ENCODE measurements around the gene UBE2F. TPM values are rescaled to one million over a fixed set of nuclear protein-coding genes. Genes with fewer than 3 reads are reported as not detected.

Gene UBE2F
- total and polyA plus RNA-seq, 2 of the 13 experiments (the other 11 are each of a cell fraction or from before 2014, with no cell fraction given), result 35.4 to 73.1 TPM

DNA sequence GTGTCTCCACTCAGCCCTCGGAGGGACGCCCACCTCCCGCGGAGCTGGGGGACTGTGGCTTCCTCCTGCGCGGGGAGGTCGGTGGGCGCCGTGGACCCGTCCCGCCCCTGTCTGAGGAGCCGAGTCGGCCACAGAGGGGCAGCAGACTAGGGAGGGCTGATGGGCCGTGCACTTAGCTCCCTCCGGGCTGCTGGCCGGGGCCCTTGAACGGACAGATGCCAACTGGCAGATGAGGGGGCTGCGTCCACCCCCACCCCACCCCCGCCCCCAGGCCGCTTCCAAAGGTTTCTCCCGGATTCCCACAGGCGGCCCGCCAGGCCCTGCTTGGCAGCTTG lies 10.4 kb upstream of the UBE2F start:
- intact Hi-C loops (cut with micrococcal nuclease; ENCODE audit: unreplicated experiment) (loop anchor here (1.0 kb wide), 1 partner anchor 10 kb away; no protein-coding TSS in a partner anchor), in situ Hi-C loops (cut with HindIII; ENCODE audit: extremely low pct_ligation_motif_present, low pct_unique_long_range_greater_than_20kb) (no loop called here)
- no TSS peak for BruUV-seq (replicated peaks)
- POLR2A ChIA-PET, result interaction anchor here (0.6 kb wide), 1 partner anchor 280 kb away, joined by 3 read pairs; no protein-coding TSS in a partner anchor
- Histone ChIP-seq H3K36me3 (replicated peaks in 1 of 2; ENCODE audit: control insufficient read depth in 1 of 2, insufficient read depth in 2 of 2, low read length in 2 of 2) (no peaks in the 10 kb centered on the region), H3K9me3 (ENCODE audit: low read length) (no peaks in the 10 kb centered on the region), H3K27me3 (ENCODE audit: control insufficient read depth in 1 of 2, insufficient read depth in 2 of 2, low read length in 2 of 2) (peaks cover 11 to 59% of the 10 kb centered on the region in 2 experiments), H2AFZ (ENCODE audit: low read length) (no peak overlapping the region), H4K20me1 (ENCODE audit: insufficient read depth, low read length) (no peaks in the 10 kb centered on the region), H3K4me1 (ENCODE audit: insufficient read depth, low read length) (0 out of 2 replicates have a peak, but pooled peaks cover 5% of the 10 kb centered on the region), H3K9ac (ENCODE audit: insufficient read depth, low read depth, low read length) (no peak overlapping the region), H3K4me2 (ENCODE audit: low read depth, low read length) (peak overlapping the region; percentile 61), H3K27ac (ENCODE audit: extremely low read length, insufficient read depth, low read length) (no peak overlapping the region), H3K79me2 (ENCODE audit: insufficient read depth, low read length) (no peaks in the 10 kb centered on the region), H3K4me3 (replicated peaks in 1 of 3; ENCODE audit: insufficient read depth in 1 of 3, low read depth in 2 of 3, low read length in 3 of 3) (peak overlapping the region; percentile 32 to 58 (median 43); a peak in 5 of 6 replicates)
- no peak for DNase-seq (ENCODE audit: low spot score)
- 40% methylated on average over 6 of the region's 23 CpGs for WGBS (ENCODE audit: low lambda C conversion rate)
- ATAC-seq, result peak; percentile 81
- no peak for FAIRE-seq
- CTCF ChIA-PET (ENCODE audit: low intra/inter-chr PET ratio, low total read pairs), result no interaction called here
- TF ChIP-seq, protein P1, sequence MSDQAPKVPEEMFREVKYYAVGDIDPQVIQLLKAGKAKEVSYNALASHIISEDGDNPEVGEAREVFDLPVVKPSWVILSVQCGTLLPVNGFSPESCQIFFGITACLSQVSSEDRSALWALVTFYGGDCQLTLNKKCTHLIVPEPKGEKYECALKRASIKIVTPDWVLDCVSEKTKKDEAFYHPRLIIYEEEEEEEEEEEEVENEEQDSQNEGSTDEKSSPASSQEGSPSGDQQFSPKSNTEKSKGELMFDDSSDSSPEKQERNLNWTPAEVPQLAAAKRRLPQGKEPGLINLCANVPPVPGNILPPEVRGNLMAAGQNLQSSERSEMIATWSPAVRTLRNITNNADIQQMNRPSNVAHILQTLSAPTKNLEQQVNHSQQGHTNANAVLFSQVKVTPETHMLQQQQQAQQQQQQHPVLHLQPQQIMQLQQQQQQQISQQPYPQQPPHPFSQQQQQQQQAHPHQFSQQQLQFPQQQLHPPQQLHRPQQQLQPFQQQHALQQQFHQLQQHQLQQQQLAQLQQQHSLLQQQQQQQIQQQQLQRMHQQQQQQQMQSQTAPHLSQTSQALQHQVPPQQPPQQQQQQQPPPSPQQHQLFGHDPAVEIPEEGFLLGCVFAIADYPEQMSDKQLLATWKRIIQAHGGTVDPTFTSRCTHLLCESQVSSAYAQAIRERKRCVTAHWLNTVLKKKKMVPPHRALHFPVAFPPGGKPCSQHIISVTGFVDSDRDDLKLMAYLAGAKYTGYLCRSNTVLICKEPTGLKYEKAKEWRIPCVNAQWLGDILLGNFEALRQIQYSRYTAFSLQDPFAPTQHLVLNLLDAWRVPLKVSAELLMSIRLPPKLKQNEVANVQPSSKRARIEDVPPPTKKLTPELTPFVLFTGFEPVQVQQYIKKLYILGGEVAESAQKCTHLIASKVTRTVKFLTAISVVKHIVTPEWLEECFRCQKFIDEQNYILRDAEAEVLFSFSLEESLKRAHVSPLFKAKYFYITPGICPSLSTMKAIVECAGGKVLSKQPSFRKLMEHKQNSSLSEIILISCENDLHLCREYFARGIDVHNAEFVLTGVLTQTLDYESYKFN (CRISPR knock-in tag; conservative IDR thresholded peaks at IDR 0.05), result no peak
- TF ChIP-seq SRSF1 (optimal IDR thresholded peaks at IDR 0.05; ENCODE audit: low read depth, low read length) (no peak), JARID2 (CRISPR knock-in tag; IDR thresholded peaks at IDR 0.05; ENCODE audit: insufficient replicate concordance) (no peak), U2AF2 (IDR thresholded peaks at IDR 0.05; ENCODE audit: low read depth, low read length) (no peak), ZBTB3 (CRISPR knock-in tag; IDR thresholded peaks at IDR 0.05; ENCODE audit: borderline replicate concordance, low read depth) (no peak), AGO1 (IDR thresholded peaks at IDR 0.05; ENCODE audit: low read depth, low read length, poor library complexity, severe bottlenecking) (peak; percentile 52), ZNF749 (CRISPR knock-in tag; IDR thresholded peaks at IDR 0.05; ENCODE audit: borderline replicate concordance) (no peak), SMYD3 (CRISPR knock-in tag; IDR thresholded peaks at IDR 0.05) (no peak), STAG1 (CRISPR knock-in tag; IDR thresholded peaks at IDR 0.05) (peak; percentile 46), MXI1 (IDR thresholded peaks at IDR 0.05; ENCODE audit: borderline replicate concordance, low read depth, low read length) (no peak)
- TF ChIP-seq, protein P2, sequence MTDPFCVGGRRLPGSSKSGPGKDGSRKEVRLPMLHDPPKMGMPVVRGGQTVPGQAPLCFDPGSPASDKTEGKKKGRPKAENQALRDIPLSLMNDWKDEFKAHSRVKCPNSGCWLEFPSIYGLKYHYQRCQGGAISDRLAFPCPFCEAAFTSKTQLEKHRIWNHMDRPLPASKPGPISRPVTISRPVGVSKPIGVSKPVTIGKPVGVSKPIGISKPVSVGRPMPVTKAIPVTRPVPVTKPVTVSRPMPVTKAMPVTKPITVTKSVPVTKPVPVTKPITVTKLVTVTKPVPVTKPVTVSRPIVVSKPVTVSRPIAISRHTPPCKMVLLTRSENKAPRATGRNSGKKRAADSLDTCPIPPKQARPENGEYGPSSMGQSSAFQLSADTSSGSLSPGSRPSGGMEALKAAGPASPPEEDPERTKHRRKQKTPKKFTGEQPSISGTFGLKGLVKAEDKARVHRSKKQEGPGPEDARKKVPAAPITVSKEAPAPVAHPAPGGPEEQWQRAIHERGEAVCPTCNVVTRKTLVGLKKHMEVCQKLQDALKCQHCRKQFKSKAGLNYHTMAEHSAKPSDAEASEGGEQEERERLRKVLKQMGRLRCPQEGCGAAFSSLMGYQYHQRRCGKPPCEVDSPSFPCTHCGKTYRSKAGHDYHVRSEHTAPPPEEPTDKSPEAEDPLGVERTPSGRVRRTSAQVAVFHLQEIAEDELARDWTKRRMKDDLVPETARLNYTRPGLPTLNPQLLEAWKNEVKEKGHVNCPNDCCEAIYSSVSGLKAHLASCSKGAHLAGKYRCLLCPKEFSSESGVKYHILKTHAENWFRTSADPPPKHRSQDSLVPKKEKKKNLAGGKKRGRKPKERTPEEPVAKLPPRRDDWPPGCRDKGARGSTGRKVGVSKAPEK (CRISPR knock-in tag; IDR thresholded peaks at IDR 0.05; ENCODE audit: borderline replicate concordance), result no peak
- TF ChIP-seq, protein P3, sequence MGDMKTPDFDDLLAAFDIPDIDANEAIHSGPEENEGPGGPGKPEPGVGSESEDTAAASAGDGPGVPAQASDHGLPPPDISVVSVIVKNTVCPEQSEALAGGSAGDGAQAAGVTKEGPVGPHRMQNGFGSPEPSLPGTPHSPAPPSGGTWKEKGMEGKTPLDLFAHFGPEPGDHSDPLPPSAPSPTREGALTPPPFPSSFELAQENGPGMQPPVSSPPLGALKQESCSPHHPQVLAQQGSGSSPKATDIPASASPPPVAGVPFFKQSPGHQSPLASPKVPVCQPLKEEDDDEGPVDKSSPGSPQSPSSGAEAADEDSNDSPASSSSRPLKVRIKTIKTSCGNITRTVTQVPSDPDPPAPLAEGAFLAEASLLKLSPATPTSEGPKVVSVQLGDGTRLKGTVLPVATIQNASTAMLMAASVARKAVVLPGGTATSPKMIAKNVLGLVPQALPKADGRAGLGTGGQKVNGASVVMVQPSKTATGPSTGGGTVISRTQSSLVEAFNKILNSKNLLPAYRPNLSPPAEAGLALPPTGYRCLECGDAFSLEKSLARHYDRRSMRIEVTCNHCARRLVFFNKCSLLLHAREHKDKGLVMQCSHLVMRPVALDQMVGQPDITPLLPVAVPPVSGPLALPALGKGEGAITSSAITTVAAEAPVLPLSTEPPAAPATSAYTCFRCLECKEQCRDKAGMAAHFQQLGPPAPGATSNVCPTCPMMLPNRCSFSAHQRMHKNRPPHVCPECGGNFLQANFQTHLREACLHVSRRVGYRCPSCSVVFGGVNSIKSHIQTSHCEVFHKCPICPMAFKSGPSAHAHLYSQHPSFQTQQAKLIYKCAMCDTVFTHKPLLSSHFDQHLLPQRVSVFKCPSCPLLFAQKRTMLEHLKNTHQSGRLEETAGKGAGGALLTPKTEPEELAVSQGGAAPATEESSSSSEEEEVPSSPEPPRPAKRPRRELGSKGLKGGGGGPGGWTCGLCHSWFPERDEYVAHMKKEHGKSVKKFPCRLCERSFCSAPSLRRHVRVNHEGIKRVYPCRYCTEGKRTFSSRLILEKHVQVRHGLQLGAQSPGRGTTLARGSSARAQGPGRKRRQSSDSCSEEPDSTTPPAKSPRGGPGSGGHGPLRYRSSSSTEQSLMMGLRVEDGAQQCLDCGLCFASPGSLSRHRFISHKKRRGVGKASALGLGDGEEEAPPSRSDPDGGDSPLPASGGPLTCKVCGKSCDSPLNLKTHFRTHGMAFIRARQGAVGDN (CRISPR knock-in tag; IDR thresholded peaks at IDR 0.05), result peak; percentile 32; the same call in 1 of the 2 replicates
